Eye (tissue), 1 donor: ENCODE results near the gene TECPR1.

ENCODE experiments used
- DNase-seq: peaks from one replicate; pipeline ENCODE4 v3.0.0-alpha.2; 2015

TECPR1 gene

GRCh38 chr7:98186452-98187137 is 65.4 kb downstream of the TECPR1 start:
- no peak for DNase-seq

GRCh38 chr7:98185101-98185500 is 66.9 kb downstream of the TECPR1 start:
- no peak for DNase-seq

- DNase-seq: no peak
Measured at GRCh38 chr7:98180751-98181150, 71.3 kb downstream of the TECPR1 start.

- no peak for DNase-seq
Measured at GRCh38 chr7:98178762-98179490, 73.1 kb downstream of the TECPR1 start.

GRCh38 chr7:98178321-98178720 is 73.7 kb downstream of the TECPR1 start:
- DNase-seq: peak; percentile 2

GRCh38 chr7:98177553-98177952 is 74.5 kb downstream of the TECPR1 start:
- DNase-seq: no peak

GRCh38 chr7:98175260-98175940 is 76.6 kb downstream of the TECPR1 start:
- no peak for DNase-seq

GRCh38 chr7:98174334-98175259 is 77.4 kb downstream of the TECPR1 start:
- no peak for DNase-seq

- no peak for DNase-seq
Measured at GRCh38 chr7:98171449-98171848, 80.6 kb downstream of the TECPR1 start.

GRCh38 chr7:98170966-98171365 is 81.1 kb downstream of the TECPR1 start:
- no peak for DNase-seq

GRCh38 chr7:98168904-98169621 is 83.0 kb downstream of the TECPR1 start:
- DNase-seq: no peak

GRCh38 chr7:98168181-98168903 is 83.7 kb downstream of the TECPR1 start:
- peak; percentile 88 for DNase-seq

GRCh38 chr7:98167653-98168052 is 84.4 kb downstream of the TECPR1 start:
- DNase-seq: no peak

GRCh38 chr7:98166668-98166970 is 85.4 kb downstream of the TECPR1 start:
- DNase-seq: no peak

- peak; percentile 35 for DNase-seq
Measured at GRCh38 chr7:98165827-98166667, 86.0 kb downstream of the TECPR1 start.
